Activated naive CD8-positive, alpha-beta T cell (primary cell): ENCODE results near the gene STXBP6.
"Not testable (repeated sequence)": the region's sequence is repeated elsewhere in the genome, so short reads cannot be mapped to it uniquely, and the experiment has no call there.

ENCODE experiments used
- H3K27ac Mint-ChIP-seq: one replicate; pipeline ENCODE4 v1.8.0; 2021; ENCODE audit warnings: mixed read lengths
- H3K27me3 Mint-ChIP-seq: one replicate; pipeline ENCODE4 v1.8.0; 2021; ENCODE audit warnings: mixed read lengths
- H3K36me3 Mint-ChIP-seq: one replicate; pipeline ENCODE4 v1.8.0; 2021; ENCODE audit warnings: mixed read lengths
- H3K4me1 Mint-ChIP-seq: one replicate; pipeline ENCODE4 v1.8.0; 2021; ENCODE audit warnings: low read depth, mixed read lengths
- H3K4me3 Mint-ChIP-seq: one replicate; pipeline ENCODE4 v1.8.0; 2021; ENCODE audit warnings: mild to moderate bottlenecking, mixed read lengths
- H3K9me3 Mint-ChIP-seq: one replicate; pipeline ENCODE4 v1.8.0; 2021; ENCODE audit warnings: low read depth, mixed read lengths

Gene STXBP6

GRCh38 chr14:24798911-24799462 lies 251.0 kb downstream of the STXBP6 start:
- H3K27ac Mint-ChIP-seq: no peak overlapping the region
- H3K4me1 Mint-ChIP-seq: no peaks in the 10 kb centered on the region
- no peaks in the 10 kb centered on the region for H3K9me3 Mint-ChIP-seq
- no peaks in the 10 kb centered on the region for H3K36me3 Mint-ChIP-seq
- peaks cover 4% of the 10 kb centered on the region for H3K27me3 Mint-ChIP-seq
- H3K4me3 Mint-ChIP-seq: no peak overlapping the region

GRCh38 chr14:24795406-24795805 lies 254.5 kb downstream of the STXBP6 start:
- no peaks in the 10 kb centered on the region for H3K36me3 Mint-ChIP-seq
- no peaks in the 10 kb centered on the region for H3K4me1 Mint-ChIP-seq

GRCh38 chr14:24794644-24795305 lies 255.2 kb downstream of the STXBP6 start:
- Mint-ChIP-seq H3K27me3 (peaks cover 13% of the 10 kb centered on the region), H3K27ac (no peak overlapping the region), H3K9me3 (no peaks in the 10 kb centered on the region), H3K4me3 (no peak overlapping the region), H3K36me3 (no peaks in the 10 kb centered on the region), H3K4me1 (no peaks in the 10 kb centered on the region)

More at GRCh38 chr14:24795406-24795805, 254.5 kb downstream of the STXBP6 start:
- H3K27ac Mint-ChIP-seq: no peak overlapping the region
- H3K4me3 Mint-ChIP-seq: no peak overlapping the region
- H3K27me3 Mint-ChIP-seq: peaks cover 13% of the 10 kb centered on the region
- H3K9me3 Mint-ChIP-seq: no peaks in the 10 kb centered on the region

GRCh38 chr14:24790196-24790595 lies 259.8 kb downstream of the STXBP6 start:
- peaks cover 15% of the 10 kb centered on the region for H3K27me3 Mint-ChIP-seq
- H3K27ac Mint-ChIP-seq: no peak overlapping the region
- no peaks in the 10 kb centered on the region for H3K36me3 Mint-ChIP-seq

GRCh38 chr14:24789378-24789884 lies 260.5 kb downstream of the STXBP6 start:
- Mint-ChIP-seq H3K4me3 (no peak overlapping the region), H3K27ac (no peak overlapping the region), H3K9me3 (no peaks in the 10 kb centered on the region), H3K4me1 (no peaks in the 10 kb centered on the region), H3K27me3 (peaks cover 15% of the 10 kb centered on the region), H3K36me3 (no peaks in the 10 kb centered on the region)

More at GRCh38 chr14:24790196-24790595, 259.8 kb downstream of the STXBP6 start:
- Mint-ChIP-seq H3K4me1 (no peaks in the 10 kb centered on the region), H3K4me3 (no peak overlapping the region), H3K9me3 (no peaks in the 10 kb centered on the region)

GRCh38 chr14:24785698-24786097 lies 264.2 kb downstream of the STXBP6 start:
- Mint-ChIP-seq H3K4me1 (no peaks in the 10 kb centered on the region), H3K27me3 (peaks cover 4% of the 10 kb centered on the region)

GRCh38 chr14:24784981-24785380 lies 265.0 kb downstream of the STXBP6 start:
- Mint-ChIP-seq H3K27me3 (peaks cover 5% of the 10 kb centered on the region), H3K9me3 (no peaks in the 10 kb centered on the region), H3K4me3 (no peak overlapping the region), H3K36me3 (no peaks in the 10 kb centered on the region), H3K4me1 (no peaks in the 10 kb centered on the region), H3K27ac (no peak overlapping the region)

More at GRCh38 chr14:24785698-24786097, 264.2 kb downstream of the STXBP6 start:
- Mint-ChIP-seq H3K27ac (no peak overlapping the region), H3K36me3 (no peaks in the 10 kb centered on the region), H3K4me3 (no peak overlapping the region), H3K9me3 (no peaks in the 10 kb centered on the region)

GRCh38 chr14:24783791-24784190 lies 266.2 kb downstream of the STXBP6 start:
- Mint-ChIP-seq H3K27ac (no peak overlapping the region), H3K27me3 (peaks cover 5% of the 10 kb centered on the region), H3K36me3 (no peaks in the 10 kb centered on the region), H3K4me1 (no peaks in the 10 kb centered on the region), H3K4me3 (no peak overlapping the region), H3K9me3 (no peaks in the 10 kb centered on the region)

GRCh38 chr14:24780281-24780680 lies 269.7 kb downstream of the STXBP6 start:
- peaks cover 3% of the 10 kb centered on the region for H3K27me3 Mint-ChIP-seq
- no peaks in the 10 kb centered on the region for H3K9me3 Mint-ChIP-seq
- H3K4me1 Mint-ChIP-seq: no peaks in the 10 kb centered on the region
- no peak overlapping the region for H3K4me3 Mint-ChIP-seq
- no peak overlapping the region for H3K27ac Mint-ChIP-seq
- H3K36me3 Mint-ChIP-seq: no peaks in the 10 kb centered on the region

GRCh38 chr14:24777678-24778077 lies 272.3 kb downstream of the STXBP6 start:
- Mint-ChIP-seq H3K4me1 (no peaks in the 10 kb centered on the region), H3K27me3 (peaks cover 9% of the 10 kb centered on the region), H3K36me3 (no peaks in the 10 kb centered on the region), H3K27ac (no peak overlapping the region), H3K4me3 (no peak overlapping the region), H3K9me3 (no peaks in the 10 kb centered on the region)

GRCh38 chr14:24775950-24776349 lies 274.0 kb downstream of the STXBP6 start:
- Mint-ChIP-seq H3K27me3 (peaks cover 13% of the 10 kb centered on the region), H3K9me3 (no peaks in the 10 kb centered on the region), H3K36me3 (no peaks in the 10 kb centered on the region), H3K4me1 (no peaks in the 10 kb centered on the region), H3K27ac (no peak overlapping the region), H3K4me3 (no peak overlapping the region)

GRCh38 chr14:24774187-24774915 lies 275.6 kb downstream of the STXBP6 start:
- Mint-ChIP-seq H3K9me3 (no peaks in the 10 kb centered on the region), H3K4me3 (no peak overlapping the region), H3K27me3 (peaks cover 14% of the 10 kb centered on the region), H3K27ac (no peak overlapping the region), H3K36me3 (no peaks in the 10 kb centered on the region), H3K4me1 (no peaks in the 10 kb centered on the region)

GRCh38 chr14:24773564-24773963 lies 276.4 kb downstream of the STXBP6 start:
- H3K36me3 Mint-ChIP-seq, H3K4me1 Mint-ChIP-seq, H3K4me3 Mint-ChIP-seq, H3K27ac Mint-ChIP-seq, H3K9me3 Mint-ChIP-seq: not testable (repeated sequence)
- H3K27me3 Mint-ChIP-seq: peaks cover 14% of the 10 kb centered on the region

GRCh38 chr14:24766434-24766833 lies 283.5 kb downstream of the STXBP6 start:
- no peaks in the 10 kb centered on the region for H3K4me1 Mint-ChIP-seq
- no peak overlapping the region for H3K4me3 Mint-ChIP-seq
- peaks cover 26% of the 10 kb centered on the region for H3K27me3 Mint-ChIP-seq
- peaks cover 3% of the 10 kb centered on the region for H3K36me3 Mint-ChIP-seq
- H3K9me3 Mint-ChIP-seq: no peaks in the 10 kb centered on the region
- no peak overlapping the region for H3K27ac Mint-ChIP-seq

GRCh38 chr14:24761141-24761540 lies 288.8 kb downstream of the STXBP6 start:
- no peaks in the 10 kb centered on the region for H3K36me3 Mint-ChIP-seq
- no peaks in the 10 kb centered on the region for H3K4me1 Mint-ChIP-seq
- no peaks in the 10 kb centered on the region for H3K9me3 Mint-ChIP-seq
- H3K27me3 Mint-ChIP-seq: peaks cover 15% of the 10 kb centered on the region
- no peak overlapping the region for H3K4me3 Mint-ChIP-seq
- no peak overlapping the region for H3K27ac Mint-ChIP-seq
